Left lung (tissue), 10 donors: ENCODE measurements around the gene TAL1. TPM values are rescaled to one million over a fixed set of nuclear protein-coding genes. Genes with fewer than 3 reads are reported as not detected.

Experiments used
- ATAC-seq: fragments of 200-7000 bp; cut with Tn5 transposase; one replicate; pipeline ENCODE4 v1.9.1; 2020; ENCODE audit warnings: moderate library complexity
- DNase-seq, 4 donors: peaks; one replicate each; pipeline ENCODE4 v3.0.0-alpha.2; 2013 to 2020
- H3K27ac ChIP-seq, 2 donors: fragments of 200-600 bp; sonication (generic) in 1 of 2; one replicate each; pipeline versions ENCODE4 v1.5.0 to v1.8.0; 2020 to 2021
- H3K27me3 ChIP-seq, 2 donors: fragments of 200-600 bp; sonication (generic) in 1 of 2; one replicate each; pipeline versions ENCODE4 v1.5.0 to v1.8.0; 2020 to 2021
- H3K36me3 ChIP-seq, 2 donors: fragments of 200-600 bp; sonication (generic) in 1 of 2; one replicate each; pipeline versions ENCODE4 v1.5.0 to v1.8.0; 2020 to 2021
- H3K4me1 ChIP-seq, 2 donors: fragments of 200-600 bp; one replicate each; pipeline ENCODE4 v1.8.0; 2021
- H3K4me3 ChIP-seq, 2 donors: fragments of 200-600 bp; sonication (generic) in 1 of 2; one replicate each; pipeline versions ENCODE4 v1.5.0 to v1.8.0; 2020 to 2021; ENCODE audit warnings: mild to moderate bottlenecking in 1 of 2
- H3K9me3 ChIP-seq, 2 donors: fragments of 200-600 bp; sonication (generic) in 1 of 2; one replicate each; pipeline versions ENCODE4 v1.5.0 to v1.8.0; 2020 to 2021
- intact Hi-C, 2 donors: fragments of 100-400 bp; cut with DNase I; formaldehyde crosslinking; loops; one replicate each; pipeline versions ENCODE4 v1.11.2 to v1.14.2; 2022
- polyA plus RNA-seq, 6 donors: library from polyadenylated mRNA; unstranded; fragments of 120-200 nt; gene quantifications; one replicate each; pipeline ENCODE4 v1.2.1, GENCODE V29; 2013; ENCODE audit not compliant: insufficient read length in 6 of 6
- total RNA-seq, 2 donors: library from RNA; stranded (reverse); fragmentation: NEBNext Ultra II Directional; extraction: Animal tissue kit (Norgen Biotek cat#: 25700); gene quantifications; one replicate each; pipeline ENCODE4 v1.2.1, GENCODE V29; 2021
- TF ChIP-seq, protein P1 (sequence below), 2 donors: fragments of 200-600 bp; sonication (generic) in 1 of 2; IDR thresholded peaks; one replicate each; pipeline versions ENCODE4 v1.5.0 to v1.8.0; 2021; ENCODE audit warnings: antibody characterized with exemption in 2 of 2
- donor health status: DM: no; HTN: yes; CAD: no.
- donor health status: DM: no; HTN: no; CAD: no.

TAL1 gene
- total and polyA plus RNA-seq, 8 donors: 8.4 to 13.3 (median 9.5) TPM

DNA sequence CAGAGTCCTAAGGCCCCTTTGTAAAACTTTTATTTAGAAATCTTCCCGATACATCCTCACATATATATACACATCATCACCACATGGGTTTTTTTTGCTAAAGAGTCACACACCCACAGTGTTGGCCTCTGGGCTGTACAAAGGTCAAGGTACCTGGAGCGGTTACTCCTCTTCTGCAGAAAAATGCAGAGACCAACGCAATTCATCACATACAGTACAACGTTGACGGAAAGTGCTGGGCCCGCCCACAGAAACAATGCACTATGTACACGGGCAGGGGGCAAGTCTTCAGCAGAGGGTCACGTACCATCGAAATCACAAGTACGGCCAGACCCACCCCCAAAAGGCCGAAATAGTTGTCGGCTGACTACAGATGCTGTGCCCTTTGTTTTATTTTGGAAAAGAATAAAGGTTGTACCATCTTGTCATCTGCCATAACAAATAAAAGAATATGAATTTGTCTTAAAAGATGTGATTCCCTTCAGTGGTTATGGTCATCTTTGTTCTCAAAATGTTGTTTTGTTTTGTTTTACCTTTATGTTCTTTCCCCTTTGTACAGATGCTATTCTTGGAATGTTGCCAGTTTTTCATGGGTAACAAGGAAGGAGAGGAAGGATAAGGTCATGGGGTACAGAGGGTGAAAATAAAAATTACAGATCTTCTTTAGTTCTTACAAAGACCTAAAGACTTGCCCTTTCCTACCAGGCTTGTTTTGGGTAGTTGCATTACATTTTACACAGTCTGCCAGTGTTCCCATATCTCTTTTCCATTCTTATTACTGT is 15.6 kb downstream of the TAL1 start:
- TF ChIP-seq, protein P1, sequence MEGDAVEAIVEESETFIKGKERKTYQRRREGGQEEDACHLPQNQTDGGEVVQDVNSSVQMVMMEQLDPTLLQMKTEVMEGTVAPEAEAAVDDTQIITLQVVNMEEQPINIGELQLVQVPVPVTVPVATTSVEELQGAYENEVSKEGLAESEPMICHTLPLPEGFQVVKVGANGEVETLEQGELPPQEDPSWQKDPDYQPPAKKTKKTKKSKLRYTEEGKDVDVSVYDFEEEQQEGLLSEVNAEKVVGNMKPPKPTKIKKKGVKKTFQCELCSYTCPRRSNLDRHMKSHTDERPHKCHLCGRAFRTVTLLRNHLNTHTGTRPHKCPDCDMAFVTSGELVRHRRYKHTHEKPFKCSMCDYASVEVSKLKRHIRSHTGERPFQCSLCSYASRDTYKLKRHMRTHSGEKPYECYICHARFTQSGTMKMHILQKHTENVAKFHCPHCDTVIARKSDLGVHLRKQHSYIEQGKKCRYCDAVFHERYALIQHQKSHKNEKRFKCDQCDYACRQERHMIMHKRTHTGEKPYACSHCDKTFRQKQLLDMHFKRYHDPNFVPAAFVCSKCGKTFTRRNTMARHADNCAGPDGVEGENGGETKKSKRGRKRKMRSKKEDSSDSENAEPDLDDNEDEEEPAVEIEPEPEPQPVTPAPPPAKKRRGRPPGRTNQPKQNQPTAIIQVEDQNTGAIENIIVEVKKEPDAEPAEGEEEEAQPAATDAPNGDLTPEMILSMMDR (IDR thresholded peaks at IDR 0.05): no peak

DNA sequence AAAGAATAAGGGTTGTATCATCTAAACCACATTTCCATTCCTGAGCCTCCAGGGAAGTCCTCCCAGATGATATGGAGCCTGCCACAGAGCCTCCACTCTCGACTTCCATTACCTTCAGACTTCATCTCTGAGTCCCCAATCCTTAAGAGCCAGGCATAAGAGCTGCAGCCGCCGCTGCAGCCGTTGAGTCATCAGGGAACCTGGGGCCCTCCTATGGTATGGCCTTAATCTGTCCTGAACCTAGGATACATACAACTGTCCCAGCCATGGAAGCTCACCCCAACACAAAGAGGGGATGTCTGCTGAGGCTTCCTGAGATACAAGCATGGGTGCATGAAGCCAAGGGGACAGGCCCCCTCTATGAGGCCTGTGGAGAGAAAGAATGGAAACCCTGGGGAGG is 16.3 kb downstream of the TAL1 start:
- H3K4me1 ChIP-seq: peaks cover 0 to 12% of the 10 kb centered on the region in 2 donors
- H3K27ac ChIP-seq: no peak overlapping the region
- H3K36me3 ChIP-seq: peaks cover 0 to 4% of the 10 kb centered on the region in 2 donors

More for the DNA sequence above, 15.6 kb downstream of the TAL1 start:
- H3K9me3 ChIP-seq: no peaks in the 10 kb centered on the region
- H3K27me3 ChIP-seq: no peaks in the 10 kb centered on the region
- peaks cover 0 to 4% of the 10 kb centered on the region in 2 donors for H3K36me3 ChIP-seq
- no peak overlapping the region for H3K4me3 ChIP-seq
- ATAC-seq (no peak), DNase-seq (no peak)
- H3K27ac ChIP-seq: no peak overlapping the region
- intact Hi-C loops: no loop called here
- peaks cover 0 to 8% of the 10 kb centered on the region in 2 donors for H3K4me1 ChIP-seq

DNA sequence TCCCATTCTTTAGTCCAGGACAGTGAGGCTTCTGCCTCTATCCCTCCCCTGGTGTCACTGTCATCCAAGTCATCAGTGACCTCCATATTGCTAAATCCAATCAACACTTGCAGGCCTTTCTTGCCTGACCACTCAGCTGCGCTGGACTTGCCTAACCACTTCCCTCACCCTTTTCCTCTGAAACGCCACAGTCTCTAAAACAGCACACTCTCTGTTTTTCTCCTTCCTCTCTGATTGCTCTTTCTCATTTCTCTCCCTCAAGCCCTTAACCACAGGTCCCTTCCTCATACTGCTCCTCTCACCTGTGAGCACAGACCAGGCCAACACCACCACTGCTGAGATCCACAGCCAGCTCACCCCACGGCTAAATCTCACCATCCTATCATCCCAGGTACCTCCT is 17.5 kb downstream of the TAL1 start:
- TF ChIP-seq, protein P1 (IDR thresholded peaks at IDR 0.05): no peak
- Histone ChIP-seq H3K27ac (no peak overlapping the region), H3K36me3 (peaks cover 0 to 3% of the 10 kb centered on the region in 2 donors), H3K27me3 (no peaks in the 10 kb centered on the region), H3K9me3 (no peaks in the 10 kb centered on the region), H3K4me3 (no peak overlapping the region), H3K4me1 (peaks cover 0 to 12% of the 10 kb centered on the region in 2 donors)
- intact Hi-C loops: no loop called here
- no peak for ATAC-seq
- no peak for DNase-seq

More for the DNA sequence above, 16.3 kb downstream of the TAL1 start:
- ATAC-seq (no peak), DNase-seq (no peak)
- H3K9me3 ChIP-seq: no peaks in the 10 kb centered on the region
- TF ChIP-seq, protein P1 (IDR thresholded peaks at IDR 0.05): no peak
- no peak overlapping the region for H3K4me3 ChIP-seq
- no peaks in the 10 kb centered on the region for H3K27me3 ChIP-seq
- intact Hi-C loops: no loop called here

DNA sequence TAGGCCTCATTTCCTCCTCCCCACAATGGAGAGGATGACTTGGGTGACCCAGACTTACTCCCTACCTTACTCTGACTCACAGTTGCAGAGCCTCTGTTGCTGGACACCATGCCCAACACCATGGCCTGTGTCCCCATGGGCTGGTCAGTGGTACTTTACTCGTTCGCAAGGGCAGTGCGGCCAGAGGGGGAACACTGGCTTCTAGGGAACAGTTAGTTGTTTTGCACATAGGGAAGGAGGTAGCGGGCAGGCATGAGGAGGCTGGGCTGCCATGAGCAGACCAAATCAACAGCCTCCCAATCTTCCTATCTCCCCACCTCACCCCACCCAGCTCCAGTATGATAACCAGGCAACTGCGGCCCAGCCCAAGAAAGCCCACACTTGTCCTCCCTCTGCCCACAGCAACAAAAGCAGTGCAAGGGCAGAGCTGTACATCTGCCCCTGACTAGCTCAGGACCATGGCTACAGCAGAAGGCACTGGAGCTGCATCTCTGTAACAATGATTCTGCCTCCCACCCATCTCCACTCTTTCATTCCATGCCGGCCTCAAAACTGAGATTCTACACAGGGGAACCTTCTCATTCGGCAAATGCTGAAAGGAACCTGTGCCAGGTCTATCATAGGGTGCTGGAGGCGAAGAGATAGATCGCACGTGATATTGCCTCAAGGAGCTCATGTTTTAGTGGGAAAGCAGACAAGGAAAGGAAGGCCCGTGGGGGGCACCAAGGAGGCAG is 18.6 kb downstream of the TAL1 start:
- Histone ChIP-seq H3K9me3 (no peaks in the 10 kb centered on the region), H3K27me3 (peaks cover 0 to 8% of the 10 kb centered on the region in 2 donors), H3K4me3 (no peak overlapping the region), H3K36me3 (no peaks in the 10 kb centered on the region), H3K4me1 (peaks cover 0 to 12% of the 10 kb centered on the region in 2 donors), H3K27ac (peak overlapping the region in 1 of 2 donors; percentile 68)
- TF ChIP-seq, protein P1 (IDR thresholded peaks at IDR 0.05): no peak
- DNase-seq (no peak), ATAC-seq (no peak)
- intact Hi-C loops: no loop called here

DNA sequence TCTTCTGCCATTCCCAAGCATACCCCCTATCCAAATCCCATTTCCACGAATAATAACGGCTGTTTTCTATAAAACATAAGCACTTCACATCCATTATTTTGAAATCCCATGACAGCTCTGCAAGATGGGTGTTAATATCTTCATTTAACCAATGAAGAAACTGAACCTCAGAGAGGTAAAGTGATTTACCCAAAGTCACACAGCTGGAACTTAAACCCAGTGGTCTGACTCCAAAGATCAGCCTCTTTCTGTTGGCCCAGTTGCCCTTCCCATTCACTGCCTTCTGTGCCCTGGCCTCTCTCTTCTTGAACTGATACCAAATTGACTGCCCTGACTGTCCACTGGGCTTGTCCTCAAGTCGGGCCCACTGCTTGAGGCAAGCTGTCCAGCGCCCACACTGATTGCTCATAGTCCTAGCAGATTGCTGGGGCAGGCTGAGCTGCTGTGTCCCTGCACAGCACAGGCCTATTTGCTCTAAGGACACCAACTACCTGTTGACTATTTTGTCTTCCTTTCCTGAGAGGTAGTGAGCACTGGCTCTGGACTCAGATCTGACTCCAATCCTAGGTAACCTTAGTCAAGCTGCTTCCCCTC is 19.3 kb downstream of the TAL1 start:
- TF ChIP-seq, protein P1 (IDR thresholded peaks at IDR 0.05): no peak

More for the DNA sequence above, 19.3 kb downstream of the TAL1 start:
- no peaks in the 10 kb centered on the region for H3K9me3 ChIP-seq
- no peaks in the 10 kb centered on the region for H3K36me3 ChIP-seq
- H3K27ac ChIP-seq: peak overlapping the region; percentile 53 to 68
- H3K4me3 ChIP-seq: no peak overlapping the region
- no peak for DNase-seq
- intact Hi-C loops: no loop called here
- peaks cover 0 to 12% of the 10 kb centered on the region in 2 donors for H3K4me1 ChIP-seq
- ATAC-seq: no peak
- peaks cover 0 to 9% of the 10 kb centered on the region in 2 donors for H3K27me3 ChIP-seq
